ENCODE data around the gene IVNS1ABP.
"Not testable (repeated sequence)": the region's sequence is repeated elsewhere in the genome, so short reads cannot be mapped to it uniquely, and the experiment has no call there.

IVNS1ABP gene

GRCh38 chr1:185291652-185292051 lies 25.4 kb downstream of the IVNS1ABP start:
- DNase-seq: no peak

DNA sequence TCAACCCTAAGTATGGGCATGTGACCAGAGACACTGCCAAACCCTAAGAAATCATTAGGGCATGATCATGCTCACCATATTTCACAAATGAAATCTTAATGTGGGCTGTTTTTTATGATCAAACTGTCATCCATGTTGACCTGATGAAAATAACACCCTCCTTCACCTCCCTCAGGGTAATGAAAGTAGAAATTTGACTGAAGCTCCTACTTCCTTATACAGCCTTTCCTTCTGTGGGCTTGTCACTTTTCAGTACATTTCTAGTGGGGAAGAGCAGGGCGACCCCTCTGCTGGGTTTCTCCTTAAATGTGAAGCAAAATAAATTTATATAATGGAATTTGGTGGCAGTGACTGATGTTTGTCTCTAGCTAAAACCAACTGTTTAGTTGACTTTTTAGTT lies 25.9 kb downstream of the IVNS1ABP start:
- no peak for DNase-seq

GRCh38 chr1:185289880-185290279 lies 27.2 kb downstream of the IVNS1ABP start:
- no peak for DNase-seq

- DNase-seq: no peak
These were observed 28.6 kb downstream of the IVNS1ABP start for GRCh38 chr1:185288435-185288834.

DNA sequence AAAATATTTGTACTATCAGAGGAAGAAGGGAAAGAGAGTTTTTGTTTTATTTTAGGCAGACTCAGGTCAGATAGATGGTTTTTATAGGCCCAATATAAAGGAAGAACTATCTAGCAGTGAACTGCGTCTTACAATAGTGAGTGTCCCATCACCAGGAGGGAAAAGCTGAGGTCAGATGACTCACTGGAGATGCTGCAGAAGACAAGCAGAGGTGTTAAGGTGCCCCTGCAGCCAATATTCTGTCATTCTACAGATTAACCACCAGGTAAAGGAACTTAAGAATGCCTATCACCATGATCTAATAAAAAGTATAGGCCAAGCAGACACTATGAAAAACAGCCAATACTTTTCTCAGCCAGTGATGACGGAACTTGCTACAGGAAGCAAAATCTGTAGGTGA lies 29.6 kb downstream of the IVNS1ABP start:
- no peak for DNase-seq

GRCh38 chr1:185284533-185285276 lies 32.3 kb downstream of the IVNS1ABP start:
- DNase-seq: no peak

GRCh38 chr1:185284116-185284515 lies 32.9 kb downstream of the IVNS1ABP start:
- DNase-seq: no peak

DNA sequence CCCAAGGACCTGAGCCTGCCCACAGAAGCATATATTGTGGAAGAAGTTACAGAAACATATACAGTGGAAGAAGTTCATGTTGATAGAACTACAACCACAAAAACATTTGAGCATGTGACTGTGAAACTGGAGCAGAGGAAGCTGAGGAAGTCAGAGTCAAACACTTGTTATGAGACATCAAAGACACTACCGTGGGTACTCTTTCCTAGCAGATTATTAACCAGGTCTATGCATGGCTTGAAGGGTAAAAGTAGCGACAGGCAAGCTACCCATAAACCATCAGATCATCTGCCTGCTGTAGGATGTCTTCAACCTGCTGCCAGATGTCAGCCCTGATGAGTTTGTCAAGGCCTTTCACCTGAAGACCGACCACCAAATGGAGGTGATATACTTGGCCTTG lies 35.8 kb downstream of the IVNS1ABP start:
- no peak for DNase-seq

DNA sequence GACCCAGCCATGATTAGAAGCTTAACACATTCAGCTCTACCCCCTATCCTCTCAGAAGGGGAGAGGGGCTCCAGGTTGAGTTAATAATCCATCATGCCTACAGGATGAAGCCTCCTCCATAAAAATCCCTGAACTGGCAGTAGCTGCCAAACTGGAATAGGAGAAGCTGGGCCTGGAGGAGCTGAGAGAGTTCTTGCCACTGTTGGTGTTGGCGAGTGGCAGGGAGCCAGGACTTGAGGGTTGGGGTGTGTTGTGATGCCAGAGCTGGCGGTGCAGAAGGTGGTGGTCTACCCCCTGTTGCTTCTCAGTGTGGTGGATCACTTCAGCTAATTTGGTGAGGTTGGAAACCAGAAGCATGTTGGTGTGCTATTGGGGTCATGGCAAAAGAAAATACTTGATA lies 36.5 kb downstream of the IVNS1ABP start:
- no peak for DNase-seq

GRCh38 chr1:185279571-185279970 lies 37.5 kb downstream of the IVNS1ABP start:
- DNase-seq: no peak

- DNase-seq: no peak
These were observed 45.1 kb downstream of the IVNS1ABP start for GRCh38 chr1:185271921-185272320.

DNA sequence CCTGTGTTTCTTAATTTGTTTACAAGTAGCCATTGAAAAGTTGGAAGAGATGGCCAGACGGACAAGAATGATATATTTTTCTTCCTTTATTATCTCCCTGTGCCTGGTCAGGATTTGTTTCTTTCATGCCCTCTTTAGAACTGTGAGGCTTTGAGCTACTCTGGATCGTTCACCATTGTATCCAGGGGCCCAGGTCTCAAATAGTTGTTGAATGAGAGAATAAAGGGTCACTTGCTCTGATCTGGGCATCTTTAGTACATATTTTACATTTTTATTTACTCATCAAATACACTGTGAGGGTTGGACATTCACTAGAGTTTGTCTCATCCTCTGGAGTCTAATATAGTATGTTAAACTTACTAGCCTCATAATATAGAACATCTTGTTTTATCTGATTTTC lies 48.7 kb downstream of the IVNS1ABP start:
- no peak for DNase-seq

- no peak for DNase-seq
These were observed 49.3 kb downstream of the IVNS1ABP start for GRCh38 chr1:185267701-185268100.

GRCh38 chr1:185267301-185267700 lies 49.7 kb downstream of the IVNS1ABP start:
- no peak for DNase-seq

GRCh38 chr1:185265314-185265713 lies 51.7 kb downstream of the IVNS1ABP start:
- no peak for DNase-seq

- no peak for DNase-seq
These were observed 53.3 kb downstream of the IVNS1ABP start for GRCh38 chr1:185263780-185264179.

DNA sequence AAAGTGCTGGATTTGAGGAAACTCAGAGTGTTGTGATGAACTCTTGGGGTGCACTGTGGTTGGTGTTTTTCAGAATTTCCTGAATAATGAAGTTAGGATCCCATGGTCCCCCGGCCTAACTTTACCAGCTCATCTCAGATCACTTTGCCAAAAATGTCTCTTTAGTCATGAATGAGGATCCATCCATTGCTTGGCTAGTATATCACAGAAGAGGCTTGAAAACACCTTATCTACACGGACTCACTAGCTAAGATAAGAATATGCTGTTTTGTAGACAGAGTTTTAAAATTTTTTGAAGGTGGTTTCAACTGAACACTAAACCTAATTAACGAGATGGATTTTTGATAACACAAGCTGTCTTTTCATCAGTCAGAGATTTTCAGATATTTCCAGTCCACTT lies 53.8 kb downstream of the IVNS1ABP start:
- no peak for DNase-seq

- DNase-seq: no peak
These were observed 54.9 kb downstream of the IVNS1ABP start for GRCh38 chr1:185262151-185262550.

- no peak for DNase-seq
These were observed 56.4 kb downstream of the IVNS1ABP start for GRCh38 chr1:185260611-185261010.

GRCh38 chr1:185258676-185259075 lies 58.4 kb downstream of the IVNS1ABP start:
- no peak for DNase-seq

GRCh38 chr1:185257950-185258208 lies 59.2 kb downstream of the IVNS1ABP start:
- DNase-seq: no peak

- DNase-seq: not testable (repeated sequence)
These were observed 59.7 kb downstream of the IVNS1ABP start for GRCh38 chr1:185257116-185257949.

DNA sequence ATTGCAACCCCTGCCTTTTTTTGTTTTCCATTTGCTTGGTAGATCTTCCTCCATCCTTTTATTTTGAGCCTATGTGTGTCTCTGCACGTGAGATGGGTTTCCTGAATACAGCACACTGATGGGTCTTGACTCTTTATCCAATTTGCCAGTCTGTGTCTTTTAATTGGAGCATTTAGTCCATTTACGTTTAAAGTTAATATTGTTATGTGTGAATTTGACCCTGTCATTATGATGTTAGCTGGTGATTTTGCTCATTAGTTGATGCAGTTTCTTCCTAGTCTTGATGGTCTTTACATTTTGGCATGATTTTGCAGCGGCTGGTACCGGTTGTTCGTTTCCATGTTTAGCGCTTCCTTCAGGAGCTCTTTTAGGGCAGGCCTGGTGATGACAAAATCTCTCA lies 61.4 kb downstream of the IVNS1ABP start:
- not testable (repeated sequence) for DNase-seq

DNA sequence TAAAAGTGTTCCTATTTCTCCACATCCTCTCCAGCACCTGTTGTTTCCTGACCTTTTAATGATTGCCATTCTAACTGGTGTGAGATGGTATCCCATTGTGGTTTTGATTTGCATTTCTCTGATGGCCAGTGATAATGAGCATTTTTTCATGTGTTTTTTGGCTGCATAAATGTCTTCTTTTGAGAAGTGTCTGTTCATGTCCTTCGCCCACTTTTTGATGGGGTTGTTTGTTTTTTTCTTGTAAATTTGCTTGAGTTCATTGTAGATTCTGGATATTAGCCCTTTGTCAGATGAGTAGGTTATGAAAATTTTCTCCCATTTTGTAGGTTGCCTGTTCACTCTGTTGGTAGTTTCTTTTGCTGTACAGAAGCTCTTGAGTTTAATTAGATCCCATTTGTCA lies 64.6 kb downstream of the IVNS1ABP start:
- DNase-seq: not testable (repeated sequence)

GRCh38 chr1:185251928-185252327 lies 65.1 kb downstream of the IVNS1ABP start:
- DNase-seq: not testable (repeated sequence)

All from NCI-H1930 (cell line).